Heart right ventricle (tissue), 16 donors: ENCODE data around the gene CTDSPL. TPM values are rescaled to one million over a fixed set of nuclear protein-coding genes. Genes with fewer than 3 reads are reported as not detected.
A peak's percentile ranks its signal among the peaks of the same experiment; 100 is the strongest.

Experiments used
- ATAC-seq, 8 donors: fragments of 200-7000 bp; cut with Tn5 transposase; one replicate each; pipeline ENCODE4 v1.9.1; 2020; ENCODE audit warnings: mild to moderate bottlenecking in 8 of 8, moderate library complexity in 8 of 8, moderate number of reproducible peaks in 1 of 8
- DNase-seq, 2 donors: peaks; one replicate each; pipeline ENCODE4 v3.0.0-alpha.2; 2020
- H3K27ac ChIP-seq, 10 donors: fragments of 200-600 bp; sonication (generic) in 2 of 10; one replicate each; pipeline versions ENCODE4 v1.5.0 to v1.8.0; 2020 to 2022; ENCODE audit warnings: mild to moderate bottlenecking in 3 of 10
- H3K27me3 ChIP-seq, 7 donors: fragments of 200-600 bp; one replicate each; pipeline ENCODE4 v1.8.0; 2021 to 2022; ENCODE audit warnings: mild to moderate bottlenecking in 2 of 7
- H3K36me3 ChIP-seq, 9 donors: fragments of 200-600 bp; sonication (generic) in 1 of 9; one replicate each; pipeline versions ENCODE4 v1.5.0 to v1.8.0; 2020 to 2022; ENCODE audit warnings: mild to moderate bottlenecking in 2 of 9
- H3K4me1 ChIP-seq, 9 donors: fragments of 200-600 bp; sonication (generic) in 1 of 9; one replicate each; pipeline versions ENCODE4 v1.5.0 to v1.8.0; 2020 to 2022; ENCODE audit warnings: mild to moderate bottlenecking in 4 of 9
- H3K4me3 ChIP-seq, 10 donors: fragments of 200-600 bp; sonication (generic) in 2 of 10; one replicate each; pipeline versions ENCODE4 v1.5.0 to v1.8.0; 2020 to 2022; ENCODE audit warnings: mild to moderate bottlenecking in 7 of 10, moderate library complexity in 2 of 10
- H3K9me3 ChIP-seq, 11 donors: fragments of 200-600 bp in 10 of 11; sonication (generic) in 2 of 11; one replicate each; pipeline versions ENCODE4 v1.5.0 to v1.8.0; 2013 to 2022; ENCODE audit warnings: mild to moderate bottlenecking in 2 of 11, control low read depth in 1 of 11, moderate library complexity in 1 of 11
- CTCF ChIP-seq, 9 donors: fragments of 200-600 bp; sonication (generic) in 2 of 9; IDR thresholded peaks; one replicate each; pipeline versions ENCODE4 v1.5.0 to v1.8.0; 2021 to 2022; ENCODE audit warnings: antibody characterized with exemption in 9 of 9, mild to moderate bottlenecking in 5 of 9, moderate library complexity in 1 of 9
- WGBS, 2 donors: extraction: QIAGEN DNeasy Blood & Tissue Kit; methylation state at CpG; one replicate each; pipeline ENCODE4 v1.1.7; 2013; ENCODE audit warnings: inconsistent platforms in 1 of 2; 5-methylcytosine and 5-hydroxymethylcytosine counted together
- intact Hi-C, 10 donors: fragments of 100-400 bp; cut with DNase I; formaldehyde crosslinking; loops; one replicate each; pipeline versions ENCODE4 v1.11.1 to v1.14.2; 2022
- polyA plus RNA-seq, 2 donors: library from polyadenylated mRNA; stranded (reverse); fragments of 200-250 nt; gene quantifications; one replicate each; pipeline ENCODE4 v1.2.3, GENCODE V29; 2013
- total RNA-seq, 10 donors: library from RNA; stranded (reverse); fragmentation: NEBNext Ultra II Directional in 3 of 10; extraction: Animal tissue kit (Norgen Biotek cat#: 25700) in 3 of 10; gene quantifications; one replicate each; pipeline versions ENCODE4 v1.2.1 to v1.2.4, GENCODE V29; 2021 to 2023
- donor health status: Arrhythmogenic right ventricular cardiomyopathy.
- donor health status: ischemic (EF 13 %, LVEDD 7.1; RV severe dilation, severe dysfunction).
- donor health status: healthy with polysubstance abuse.
- donor health status: DM: no; HTN: yes; CAD: no.
- donor health status: DM: no; HTN: no; CAD: no.
- donor health status: ischemic (EF 25% LVEDD 6.9; RV normal size, moderate dysfunction).
- donor health status: ischemic (EF 25% LVEDD 5.7; RV mildly dilated, moderate dysfunction).
- donor health status: healthy.
- donor health status: DM: yes; HTN: yes; CAD: no.
- donor health status: Ischemic cardiomyopathy.
- donor health status: ischemic (EF 35%, LVEDD 5.7; RV mildly dilated, moderate dysfunction).
- donor health status: nonischemic (EF 11% LVEDD 7.7; RV severe dilation, severe dysfunction).
- donor health status: DM: yes; HTN: yes; CAD: no.
- donor health status: PGD.
- donor health status: ischemic (EF 29% LVEDD 5.4; RV normal size, mild dysfunction).
- donor health status: nonischemic (EF 23%, LVEDD 6.1; RV moderate dilation, normal function).

Gene CTDSPL
- total and polyA plus RNA-seq, 12 donors, result 5.4 to 51.5 (median 41.2) TPM

GRCh38 chr3:37932505-37932904 is 70.8 kb downstream of the CTDSPL start:
- no peak for ATAC-seq
- DNase-seq, result no peak
- H3K9me3 ChIP-seq, result peaks cover 0 to 7% (median 0%) of the 10 kb centered on the region in 11 donors
- 77 to 92% methylated on average over 3 of the region's 3 CpGs for WGBS, 2 donors
- no peaks in the 10 kb centered on the region for H3K27me3 ChIP-seq
- H3K36me3 ChIP-seq, result no peaks in the 10 kb centered on the region
- intact Hi-C loops, result no loop called here
- no peak overlapping the region for H3K27ac ChIP-seq
- no peak overlapping the region for H3K4me3 ChIP-seq
- peaks cover 23 to 41% (median 35%) of the 10 kb centered on the region in 9 donors for H3K4me1 ChIP-seq
- TF ChIP-seq CTCF (IDR thresholded peaks at IDR 0.05), result no peak

- 45 to 54% methylated on average over 8 of the region's 8 CpGs for WGBS, 2 donors
- ATAC-seq (peak in 4 of 8 donors; percentile 15 to 32 (median 31)), DNase-seq (no peak)
- intact Hi-C loops, result no loop called here
- Histone ChIP-seq H3K4me1 (peaks cover 23 to 64% (median 42%) of the 10 kb centered on the region in 9 donors), H3K9me3 (no peaks in the 10 kb centered on the region), H3K27ac (peak overlapping the region in 9 of 10 donors; percentile 15 to 81 (median 68)), H3K4me3 (no peak overlapping the region), H3K27me3 (no peaks in the 10 kb centered on the region), H3K36me3 (no peaks in the 10 kb centered on the region)
- no peak for TF ChIP-seq CTCF (IDR thresholded peaks at IDR 0.05)
These were observed 73.1 kb downstream of the CTDSPL start for GRCh38 chr3:37934631-37935289.

- peak overlapping the region in 9 of 10 donors; percentile 7 to 81 (median 68) for H3K27ac ChIP-seq
- ATAC-seq (peak; percentile 34 to 85 (median 77)), DNase-seq (no peak)
- no peak for TF ChIP-seq CTCF (IDR thresholded peaks at IDR 0.05)
- intact Hi-C loops, result no loop called here
- no peak overlapping the region for H3K4me3 ChIP-seq
- WGBS, 2 donors, result 6 to 7% methylated on average over 1 of the region's 1 CpG
- no peaks in the 10 kb centered on the region for H3K27me3 ChIP-seq
- peaks cover 23 to 69% (median 44%) of the 10 kb centered on the region in 9 donors for H3K4me1 ChIP-seq
- no peaks in the 10 kb centered on the region for H3K36me3 ChIP-seq
- no peaks in the 10 kb centered on the region for H3K9me3 ChIP-seq
These were observed 73.6 kb downstream of the CTDSPL start for GRCh38 chr3:37935290-37935668.

- ATAC-seq, result peak in 5 of 8 donors; percentile 26 to 54 (median 38)
- Histone ChIP-seq H3K9me3 (no peaks in the 10 kb centered on the region), H3K4me1 (peaks cover 23 to 76% (median 51%) of the 10 kb centered on the region in 9 donors), H3K4me3 (no peak overlapping the region), H3K27me3 (no peaks in the 10 kb centered on the region), H3K36me3 (no peaks in the 10 kb centered on the region), H3K27ac (peak overlapping the region in 9 of 10 donors; percentile 7 to 81 (median 68))
- intact Hi-C loops, result no loop called here
- no peak for TF ChIP-seq CTCF (IDR thresholded peaks at IDR 0.05)
- DNase-seq, result no peak
- 56 to 61% methylated on average over 9 of the region's 9 CpGs for WGBS, 2 donors
These were observed 74.3 kb downstream of the CTDSPL start for GRCh38 chr3:37935756-37936666.
